ENCODE measurements around the gene NR2C2.

Gene NR2C2

DNA sequence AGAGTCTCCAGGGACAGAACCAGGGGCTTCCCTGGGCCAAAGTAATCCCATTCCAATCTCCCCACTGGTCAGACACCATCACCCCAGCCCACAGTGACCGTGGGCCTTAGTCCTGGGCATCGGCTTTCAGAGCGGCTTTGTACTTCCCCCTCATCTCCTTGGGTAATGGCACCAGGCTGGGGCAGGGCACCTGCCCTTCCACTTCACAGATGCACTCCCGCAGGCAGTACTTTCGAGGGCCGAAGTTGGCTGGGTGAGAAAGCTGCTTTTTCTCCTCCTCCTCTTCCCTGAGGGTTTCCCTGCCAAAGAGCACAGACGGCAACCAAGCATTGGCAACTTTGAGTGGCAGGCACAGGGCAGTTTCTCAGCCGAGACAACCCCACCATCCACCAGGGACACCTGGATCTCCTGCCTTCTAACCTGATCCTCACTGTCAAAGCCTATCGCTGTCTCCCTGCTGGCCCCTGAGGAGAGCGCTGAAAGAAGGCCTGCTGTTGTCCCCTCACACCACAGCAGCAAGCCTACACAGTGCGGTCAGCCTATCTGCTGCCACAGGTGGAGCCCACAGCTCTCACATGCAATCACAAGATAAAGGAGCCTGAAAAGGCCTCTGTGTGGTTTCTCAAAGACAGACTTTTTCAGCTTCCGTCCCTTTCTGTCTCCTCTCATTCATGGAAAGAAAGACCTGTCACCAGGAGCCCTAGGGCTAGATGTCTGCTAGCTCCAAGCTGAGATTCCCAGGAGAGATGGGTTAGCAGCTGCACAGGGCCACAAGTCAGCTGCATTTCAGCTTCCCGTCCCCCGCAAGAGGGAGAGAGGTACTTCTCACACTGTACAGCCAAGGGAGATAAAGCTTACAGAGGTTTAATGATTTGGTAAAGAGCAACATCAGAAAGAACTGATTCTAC lies 105.2 kb downstream of the NR2C2 start:
- TF ChIP-seq ZNF70 (CRISPR knock-in tag; IDR thresholded peaks at IDR 0.05) (no peak), ZC3H10 (CRISPR knock-in tag; IDR thresholded peaks at IDR 0.05) (no peak), SNAI2 (CRISPR knock-in tag; IDR thresholded peaks at IDR 0.05) (no peak), TCF4 (CRISPR knock-in tag; IDR thresholded peaks at IDR 0.05; ENCODE audit: borderline replicate concordance) (no peak), RARB (CRISPR knock-in tag; IDR thresholded peaks at IDR 0.05) (no peak), ZNF565 (CRISPR knock-in tag; conservative IDR thresholded peaks at IDR 0.05; ENCODE audit: low read depth) (no peak), ISL1 (CRISPR knock-in tag; IDR thresholded peaks at IDR 0.05) (no peak), BACH2 (CRISPR knock-in tag; IDR thresholded peaks at IDR 0.05; ENCODE audit: borderline replicate concordance) (no peak)
- TF ChIP-seq, protein P1, sequence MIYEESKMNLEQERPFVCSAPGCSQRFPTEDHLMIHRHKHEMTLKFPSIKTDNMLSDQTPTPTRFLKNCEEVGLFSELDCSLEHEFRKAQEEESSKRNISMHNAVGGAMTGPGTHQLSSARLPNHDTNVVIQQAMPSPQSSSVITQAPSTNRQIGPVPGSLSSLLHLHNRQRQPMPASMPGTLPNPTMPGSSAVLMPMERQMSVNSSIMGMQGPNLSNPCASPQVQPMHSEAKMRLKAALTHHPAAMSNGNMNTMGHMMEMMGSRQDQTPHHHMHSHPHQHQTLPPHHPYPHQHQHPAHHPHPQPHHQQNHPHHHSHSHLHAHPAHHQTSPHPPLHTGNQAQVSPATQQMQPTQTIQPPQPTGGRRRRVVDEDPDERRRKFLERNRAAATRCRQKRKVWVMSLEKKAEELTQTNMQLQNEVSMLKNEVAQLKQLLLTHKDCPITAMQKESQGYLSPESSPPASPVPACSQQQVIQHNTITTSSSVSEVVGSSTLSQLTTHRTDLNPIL (CRISPR knock-in tag; IDR thresholded peaks at IDR 0.05; ENCODE audit: low read depth): no peak
- TF ChIP-seq, protein P2, sequence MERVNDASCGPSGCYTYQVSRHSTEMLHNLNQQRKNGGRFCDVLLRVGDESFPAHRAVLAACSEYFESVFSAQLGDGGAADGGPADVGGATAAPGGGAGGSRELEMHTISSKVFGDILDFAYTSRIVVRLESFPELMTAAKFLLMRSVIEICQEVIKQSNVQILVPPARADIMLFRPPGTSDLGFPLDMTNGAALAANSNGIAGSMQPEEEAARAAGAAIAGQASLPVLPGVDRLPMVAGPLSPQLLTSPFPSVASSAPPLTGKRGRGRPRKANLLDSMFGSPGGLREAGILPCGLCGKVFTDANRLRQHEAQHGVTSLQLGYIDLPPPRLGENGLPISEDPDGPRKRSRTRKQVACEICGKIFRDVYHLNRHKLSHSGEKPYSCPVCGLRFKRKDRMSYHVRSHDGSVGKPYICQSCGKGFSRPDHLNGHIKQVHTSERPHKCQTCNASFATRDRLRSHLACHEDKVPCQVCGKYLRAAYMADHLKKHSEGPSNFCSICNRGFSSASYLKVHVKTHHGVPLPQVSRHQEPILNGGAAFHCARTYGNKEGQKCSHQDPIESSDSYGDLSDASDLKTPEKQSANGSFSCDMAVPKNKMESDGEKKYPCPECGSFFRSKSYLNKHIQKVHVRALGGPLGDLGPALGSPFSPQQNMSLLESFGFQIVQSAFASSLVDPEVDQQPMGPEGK (CRISPR knock-in tag; IDR thresholded peaks at IDR 0.05; ENCODE audit: borderline replicate concordance): no peak
- TF ChIP-seq, protein P3, sequence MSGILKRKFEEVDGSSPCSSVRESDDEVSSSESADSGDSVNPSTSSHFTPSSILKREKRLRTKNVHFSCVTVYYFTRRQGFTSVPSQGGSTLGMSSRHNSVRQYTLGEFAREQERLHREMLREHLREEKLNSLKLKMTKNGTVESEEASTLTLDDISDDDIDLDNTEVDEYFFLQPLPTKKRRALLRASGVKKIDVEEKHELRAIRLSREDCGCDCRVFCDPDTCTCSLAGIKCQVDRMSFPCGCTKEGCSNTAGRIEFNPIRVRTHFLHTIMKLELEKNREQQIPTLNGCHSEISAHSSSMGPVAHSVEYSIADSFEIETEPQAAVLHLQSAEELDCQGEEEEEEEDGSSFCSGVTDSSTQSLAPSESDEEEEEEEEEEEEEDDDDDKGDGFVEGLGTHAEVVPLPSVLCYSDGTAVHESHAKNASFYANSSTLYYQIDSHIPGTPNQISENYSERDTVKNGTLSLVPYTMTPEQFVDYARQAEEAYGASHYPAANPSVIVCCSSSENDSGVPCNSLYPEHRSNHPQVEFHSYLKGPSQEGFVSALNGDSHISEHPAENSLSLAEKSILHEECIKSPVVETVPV (CRISPR knock-in tag; IDR thresholded peaks at IDR 0.05): no peak
- no peak; the same call in 2 of the 3 replicates for ATAC-seq

DNA sequence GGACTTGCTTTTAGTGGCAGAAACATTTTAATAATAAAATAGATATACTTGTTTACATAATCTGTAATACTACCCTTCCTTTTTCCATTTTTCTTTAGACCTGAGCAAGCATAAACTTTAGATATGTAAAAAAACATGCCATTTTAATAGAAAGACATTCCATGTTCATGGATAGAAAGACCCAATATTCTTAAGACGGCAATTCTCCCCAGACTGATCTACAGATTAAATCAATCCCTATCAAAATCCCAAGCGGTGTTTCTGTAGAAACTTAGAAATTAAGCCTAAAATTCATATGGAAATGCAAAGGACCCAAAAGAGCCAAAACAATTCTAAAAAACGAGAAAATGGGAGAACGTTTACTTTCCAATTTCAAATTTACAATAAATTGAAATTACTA lies 106.2 kb downstream of the NR2C2 start:
- ATAC-seq: no peak
- no peak for TF ChIP-seq GLIS3 (CRISPR knock-in tag; IDR thresholded peaks at IDR 0.05)
- no peak for TF ChIP-seq CSDC2 (CRISPR knock-in tag; IDR thresholded peaks at IDR 0.05)
- no peak for TF ChIP-seq ARNTL (CRISPR knock-in tag; IDR thresholded peaks at IDR 0.05; ENCODE audit: borderline replicate concordance, low read depth)
- no peak for TF ChIP-seq ZC3H10 (CRISPR knock-in tag; IDR thresholded peaks at IDR 0.05)
- no peak for TF ChIP-seq PPARA (CRISPR knock-in tag; IDR thresholded peaks at IDR 0.05; ENCODE audit: borderline replicate concordance)
- TF ChIP-seq ZFP3 (CRISPR knock-in tag; IDR thresholded peaks at IDR 0.05): no peak
- TF ChIP-seq ISL1 (CRISPR knock-in tag; IDR thresholded peaks at IDR 0.05): no peak
- TF ChIP-seq SNAI2 (CRISPR knock-in tag; IDR thresholded peaks at IDR 0.05): no peak
- TF ChIP-seq ESRRG (CRISPR knock-in tag; IDR thresholded peaks at IDR 0.05): no peak

DNA sequence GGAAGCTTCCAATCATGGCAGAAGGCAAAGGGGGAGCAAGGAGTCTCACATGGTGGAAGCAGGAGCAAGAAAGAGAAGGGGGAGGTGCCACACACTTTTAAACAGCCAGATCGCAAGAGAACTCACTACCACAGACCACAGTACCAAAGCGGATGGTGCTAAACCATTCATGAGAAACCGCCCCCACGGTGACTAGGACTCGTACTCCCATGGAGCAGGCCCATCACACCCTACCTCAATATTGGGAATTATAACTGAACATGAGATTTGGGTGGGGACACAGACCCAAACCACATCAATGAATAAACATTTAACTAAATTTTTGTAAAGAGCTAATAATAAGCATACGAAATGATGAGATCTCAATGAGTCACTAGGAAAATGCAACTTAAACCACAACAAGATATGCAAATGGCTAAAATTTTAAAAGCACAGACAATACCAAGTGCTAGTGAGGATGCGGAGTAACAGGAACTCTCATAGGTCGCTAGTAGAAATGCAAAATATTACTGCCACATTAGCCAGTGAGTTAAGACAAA lies 107.7 kb downstream of the NR2C2 start:
- TF ChIP-seq, protein P1 (CRISPR knock-in tag; IDR thresholded peaks at IDR 0.05; ENCODE audit: low read depth): no peak
- TF ChIP-seq CSDC2 (CRISPR knock-in tag; IDR thresholded peaks at IDR 0.05) (no peak), SNAI2 (CRISPR knock-in tag; IDR thresholded peaks at IDR 0.05) (no peak), BACH2 (CRISPR knock-in tag; IDR thresholded peaks at IDR 0.05; ENCODE audit: borderline replicate concordance) (no peak), ZNF70 (CRISPR knock-in tag; IDR thresholded peaks at IDR 0.05) (no peak), ZNF565 (CRISPR knock-in tag; conservative IDR thresholded peaks at IDR 0.05; ENCODE audit: low read depth) (no peak), ZFP30 (CRISPR knock-in tag; IDR thresholded peaks at IDR 0.05) (no peak), OSR1 (CRISPR knock-in tag; IDR thresholded peaks at IDR 0.05) (no peak), ZFP3 (CRISPR knock-in tag; IDR thresholded peaks at IDR 0.05) (no peak), ARNTL (CRISPR knock-in tag; IDR thresholded peaks at IDR 0.05; ENCODE audit: borderline replicate concordance, low read depth) (no peak), ISL1 (CRISPR knock-in tag; IDR thresholded peaks at IDR 0.05) (no peak), GLIS3 (CRISPR knock-in tag; IDR thresholded peaks at IDR 0.05) (no peak), TCF4 (CRISPR knock-in tag; IDR thresholded peaks at IDR 0.05; ENCODE audit: borderline replicate concordance) (no peak)
- TF ChIP-seq, protein P3 (CRISPR knock-in tag; IDR thresholded peaks at IDR 0.05): no peak
- TF ChIP-seq, protein P4, sequence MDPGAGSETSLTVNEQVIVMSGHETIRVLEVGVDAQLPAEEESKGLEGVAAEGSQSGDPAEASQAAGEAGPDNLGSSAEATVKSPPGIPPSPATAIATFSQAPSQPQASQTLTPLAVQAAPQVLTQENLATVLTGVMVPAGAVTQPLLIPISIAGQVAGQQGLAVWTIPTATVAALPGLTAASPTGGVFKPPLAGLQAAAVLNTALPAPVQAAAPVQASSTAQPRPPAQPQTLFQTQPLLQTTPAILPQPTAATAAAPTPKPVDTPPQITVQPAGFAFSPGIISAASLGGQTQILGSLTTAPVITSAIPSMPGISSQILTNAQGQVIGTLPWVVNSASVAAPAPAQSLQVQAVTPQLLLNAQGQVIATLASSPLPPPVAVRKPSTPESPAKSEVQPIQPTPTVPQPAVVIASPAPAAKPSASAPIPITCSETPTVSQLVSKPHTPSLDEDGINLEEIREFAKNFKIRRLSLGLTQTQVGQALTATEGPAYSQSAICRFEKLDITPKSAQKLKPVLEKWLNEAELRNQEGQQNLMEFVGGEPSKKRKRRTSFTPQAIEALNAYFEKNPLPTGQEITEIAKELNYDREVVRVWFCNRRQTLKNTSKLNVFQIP (CRISPR knock-in tag; IDR thresholded peaks at IDR 0.05; ENCODE audit: borderline replicate concordance, low read depth): no peak
- no peak for ATAC-seq
